Stomach (tissue), 9 donors: ENCODE results near the gene RNFT2. TPM values are rescaled to one million over a fixed set of nuclear protein-coding genes. Genes with fewer than 3 reads are reported as not detected.

Experiments
- DNase-seq, 2 donors: peaks; one replicate each; pipeline versions ENCODE4 v3.0.0 to v3.0.0-alpha.2; 2013 to 2019
- H3K27ac ChIP-seq, 5 donors: fragments of 200-600 bp in 4 of 5; sonication (generic) in 4 of 5; one replicate each; pipeline ENCODE4 v1.5.1; 2013 to 2019; ENCODE audit warnings: mild to moderate bottlenecking in 1 of 5, moderate library complexity in 1 of 5
- H3K27me3 ChIP-seq, 3 donors: fragments of 200-600 bp; sonication (generic); one replicate each; pipeline ENCODE4 v1.5.1; 2017 to 2019; ENCODE audit warnings: mixed run types in 1 of 3
- H3K36me3 ChIP-seq, 4 donors: fragments of 200-600 bp; sonication (generic); 1 replicate in 3 of 4; 2 replicates in 1 of 4; pipeline ENCODE4 v1.5.1; 2016 to 2019
- H3K4me1 ChIP-seq, 4 donors: fragments of 200-600 bp; sonication (generic); one replicate each; pipeline ENCODE4 v1.5.1; 2016 to 2019
- H3K4me3 ChIP-seq, 4 donors: fragments of 200-600 bp; sonication (generic) in 3 of 4; one replicate each; pipeline ENCODE4 v1.5.1; 2016 to 2019; ENCODE audit warnings: mild to moderate bottlenecking in 1 of 4
- H3K9me3 ChIP-seq, 4 donors: fragments of 200-600 bp; sonication (generic); one replicate each; pipeline ENCODE4 v1.5.1; 2016 to 2019
- EP300 ChIP-seq: sonication (generic); formaldehyde crosslinking; IDR thresholded peaks from one replicate; pipeline ENCODE4 v1.6.1; 2017; ENCODE audit warnings: antibody characterized with exemption
- POLR2A ChIP-seq, 4 donors: fragments of 450-650 bp; IDR thresholded peaks; one replicate each; pipeline ENCODE4 v1.6.1; 2016; ENCODE audit warnings: antibody characterized with exemption in 4 of 4, control low read depth in 2 of 4, mild to moderate bottlenecking in 1 of 4, moderate library complexity in 1 of 4
- POLR2AphosphoS5 ChIP-seq, 3 donors: sonication (generic); formaldehyde crosslinking; IDR thresholded peaks; one replicate each; pipeline ENCODE4 v1.6.1; 2016; ENCODE audit warnings: antibody characterized with exemption in 3 of 3
- WGBS, 5 donors: extraction: QIAGEN DNeasy Blood & Tissue Kit in 3 of 5; methylation state at CpG; one replicate each; pipeline versions ENCODE4 v1.1.5 to v1.1.7; 2013 to 2018; 5-methylcytosine and 5-hydroxymethylcytosine counted together
- intact Hi-C: fragments of 100-400 bp; cut with DNase I; formaldehyde crosslinking; loops from one replicate; pipeline ENCODE4 v1.15.1; 2023; ENCODE audit warnings: low total_unique reads
- polyA plus RNA-seq, 3 donors: library from polyadenylated mRNA; stranded (reverse); fragments of 200-250 nt; gene quantifications; one replicate each; pipeline ENCODE4 v1.2.3, GENCODE V29; 2013
- total RNA-seq, 5 donors: library from RNA; depleted of rRNA; stranded (reverse); fragments of >200 nt; gene quantifications; one replicate each; pipeline versions ENCODE4 v1.1.0 to v1.2.3, GENCODE V29; 2014 to 2016
- TF ChIP-seq, protein P1 (sequence below), 7 experiments: fragments of 450-650 bp in 4 of 7; fragments of 200-600 bp in 3 of 7; sonication (generic) in 3 of 7; IDR thresholded peaks; one replicate each; pipeline ENCODE4 v1.5.1; 2016 to 2019; ENCODE audit warnings: antibody characterized with exemption in 7 of 7, control low read depth in 2 of 7, mild to moderate bottlenecking in 1 of 7
- donor health status: healthy with polysubstance abuse.
- donor health status: Bipolar disorder and iron deficiency.
- donor health status: healthy.

RNFT2 gene
- total and polyA plus RNA-seq, 8 donors = 0.43 to 12.7 (median 1.6) TPM; not detected in 2

GRCh38 chr12:116864371-116865160 is 126.5 kb downstream of the RNFT2 start:
- Histone ChIP-seq H3K4me1 (peaks cover 0 to 17% (median 4%) of the 10 kb centered on the region in 4 donors), H3K4me3 (no peak overlapping the region), H3K27me3 (peaks cover 0 to 20% (median 0%) of the 10 kb centered on the region in 3 donors), H3K27ac (no peak overlapping the region), H3K36me3 (no peaks in the 10 kb centered on the region), H3K9me3 (no peaks in the 10 kb centered on the region)
- TF ChIP-seq EP300 = no peak
- no peak for TF ChIP-seq POLR2A (IDR thresholded peaks at IDR 0.05)
- TF ChIP-seq, protein P1, sequence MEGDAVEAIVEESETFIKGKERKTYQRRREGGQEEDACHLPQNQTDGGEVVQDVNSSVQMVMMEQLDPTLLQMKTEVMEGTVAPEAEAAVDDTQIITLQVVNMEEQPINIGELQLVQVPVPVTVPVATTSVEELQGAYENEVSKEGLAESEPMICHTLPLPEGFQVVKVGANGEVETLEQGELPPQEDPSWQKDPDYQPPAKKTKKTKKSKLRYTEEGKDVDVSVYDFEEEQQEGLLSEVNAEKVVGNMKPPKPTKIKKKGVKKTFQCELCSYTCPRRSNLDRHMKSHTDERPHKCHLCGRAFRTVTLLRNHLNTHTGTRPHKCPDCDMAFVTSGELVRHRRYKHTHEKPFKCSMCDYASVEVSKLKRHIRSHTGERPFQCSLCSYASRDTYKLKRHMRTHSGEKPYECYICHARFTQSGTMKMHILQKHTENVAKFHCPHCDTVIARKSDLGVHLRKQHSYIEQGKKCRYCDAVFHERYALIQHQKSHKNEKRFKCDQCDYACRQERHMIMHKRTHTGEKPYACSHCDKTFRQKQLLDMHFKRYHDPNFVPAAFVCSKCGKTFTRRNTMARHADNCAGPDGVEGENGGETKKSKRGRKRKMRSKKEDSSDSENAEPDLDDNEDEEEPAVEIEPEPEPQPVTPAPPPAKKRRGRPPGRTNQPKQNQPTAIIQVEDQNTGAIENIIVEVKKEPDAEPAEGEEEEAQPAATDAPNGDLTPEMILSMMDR (IDR thresholded peaks at IDR 0.05) = no peak
- TF ChIP-seq POLR2AphosphoS5 (IDR thresholded peaks at IDR 0.05) = no peak
- intact Hi-C loops = no loop called here
- no peak for DNase-seq
- WGBS, 5 donors = 62 to 75% (median 71%) methylated on average over 13 of the region's 13 CpGs

GRCh38 chr12:116867523-116867922 is 129.4 kb downstream of the RNFT2 start:
- H3K9me3 ChIP-seq = no peaks in the 10 kb centered on the region
- 83 to 99% (median 90%) methylated on average over 2 of the region's 2 CpGs for WGBS, 5 donors
- no peak for DNase-seq
- peaks cover 0 to 16% (median 0%) of the 10 kb centered on the region in 3 donors for H3K27me3 ChIP-seq
- H3K27ac ChIP-seq = no peak overlapping the region
- intact Hi-C loops = no loop called here
- H3K4me3 ChIP-seq = no peak overlapping the region
- H3K36me3 ChIP-seq = no peaks in the 10 kb centered on the region
- TF ChIP-seq POLR2AphosphoS5 (IDR thresholded peaks at IDR 0.05) = no peak
- TF ChIP-seq POLR2A (IDR thresholded peaks at IDR 0.05) = no peak
- no peak for TF ChIP-seq EP300
- no peaks in the 10 kb centered on the region for H3K4me1 ChIP-seq

DNA sequence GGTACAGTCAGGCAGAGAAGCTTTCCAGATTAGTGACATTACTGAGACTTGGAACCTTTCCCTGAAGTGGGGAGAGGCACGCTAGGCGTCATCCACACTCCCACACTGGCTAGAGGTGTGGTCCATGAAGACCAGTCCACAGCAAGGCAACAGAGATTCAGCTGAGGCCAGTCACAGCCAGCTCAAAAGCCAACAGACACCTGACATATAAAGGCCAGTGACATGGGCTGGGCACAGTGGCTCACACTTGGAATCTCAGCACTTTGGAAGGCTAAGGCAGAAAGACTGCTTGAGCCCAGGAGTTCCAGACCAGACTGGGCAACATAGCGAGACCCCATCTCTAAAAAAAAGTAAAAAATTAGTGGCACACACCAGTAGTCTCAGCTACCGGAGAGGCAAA is 132.2 kb downstream of the RNFT2 start:
- H3K9me3 ChIP-seq = peaks cover 4 to 14% (median 11%) of the 10 kb centered on the region in 4 donors
- H3K27me3 ChIP-seq = peaks cover 0 to 27% (median 0%) of the 10 kb centered on the region in 3 donors
- H3K4me3 ChIP-seq = no peak overlapping the region
- DNase-seq = no peak
- no peak for TF ChIP-seq POLR2A (IDR thresholded peaks at IDR 0.05)
- TF ChIP-seq, protein P1 (IDR thresholded peaks at IDR 0.05) = no peak
- TF ChIP-seq EP300 = no peak
- no peak for TF ChIP-seq POLR2AphosphoS5 (IDR thresholded peaks at IDR 0.05)
- H3K36me3 ChIP-seq = no peaks in the 10 kb centered on the region
- H3K4me1 ChIP-seq = no peaks in the 10 kb centered on the region
- intact Hi-C loops = no loop called here
- 65 to 81% (median 71%) methylated on average over 4 of the region's 4 CpGs for WGBS, 5 donors
- H3K27ac ChIP-seq = no peak overlapping the region

GRCh38 chr12:116874324-116874995 is 136.3 kb downstream of the RNFT2 start:
- intact Hi-C loops = no loop called here
- no peak for DNase-seq
- TF ChIP-seq POLR2AphosphoS5 (IDR thresholded peaks at IDR 0.05) = no peak
- TF ChIP-seq POLR2A (IDR thresholded peaks at IDR 0.05) = no peak
- TF ChIP-seq, protein P1 (IDR thresholded peaks at IDR 0.05) = no peak
- TF ChIP-seq EP300 = no peak
- Histone ChIP-seq H3K4me1 (peaks cover 12 to 14% (median 13%) of the 10 kb centered on the region in 4 donors), H3K4me3 (no peak overlapping the region), H3K27ac (no peak overlapping the region), H3K36me3 (no peaks in the 10 kb centered on the region), H3K27me3 (peaks cover 13 to 69% (median 37%) of the 10 kb centered on the region in 3 donors), H3K9me3 (peaks cover 4 to 15% (median 11%) of the 10 kb centered on the region in 4 donors)
- 82 to 94% (median 92%) methylated on average over 4 of the region's 4 CpGs for WGBS, 5 donors
